NCI-H1436 (cell line): ENCODE measurements around the gene TNIP1.

ENCODE experiments used
- DNase-seq: peaks from one replicate; lab custom pipeline; 2025; lab: John Stamatoyannopoulos, UW

The TNIP1 gene

GRCh38 chr5:151063142-151063989, 17.5 kb downstream of the TNIP1 start:
- no peak for DNase-seq

GRCh38 chr5:151062405-151063141, 18.3 kb downstream of the TNIP1 start:
- DNase-seq = no peak

GRCh38 chr5:151060742-151061141, 20.1 kb downstream of the TNIP1 start:
- DNase-seq = no peak

- no peak for DNase-seq
Observed at GRCh38 chr5:151058891-151059489, 21.8 kb downstream of the TNIP1 start.

- DNase-seq = no peak
Observed at GRCh38 chr5:151058301-151058700, 22.5 kb downstream of the TNIP1 start.

- DNase-seq = no peak
Observed at GRCh38 chr5:151056379-151057325, 24.2 kb downstream of the TNIP1 start.

GRCh38 chr5:151055336-151055735, 25.5 kb downstream of the TNIP1 start:
- DNase-seq = no peak

GRCh38 chr5:151054709-151055108, 26.1 kb downstream of the TNIP1 start:
- no peak for DNase-seq

- no peak for DNase-seq
Observed at GRCh38 chr5:151053796-151054462, 26.9 kb downstream of the TNIP1 start.

- DNase-seq = no peak
Observed at GRCh38 chr5:151052836-151053235, 28.0 kb downstream of the TNIP1 start.

- no peak for DNase-seq
Observed at GRCh38 chr5:151051931-151052608, 28.8 kb downstream of the TNIP1 start.

- peak; percentile 25 for DNase-seq
Observed at GRCh38 chr5:151051066-151051930, 29.5 kb downstream of the TNIP1 start.

- no peak for DNase-seq
Observed at GRCh38 chr5:151048526-151048925, 32.3 kb downstream of the TNIP1 start.

GRCh38 chr5:151047814-151048425, 32.9 kb downstream of the TNIP1 start:
- DNase-seq = no peak

- no peak for DNase-seq
Observed at GRCh38 chr5:151042453-151043093, 38.3 kb downstream of the TNIP1 start.

GRCh38 chr5:151041577-151042268, 39.1 kb downstream of the TNIP1 start:
- no peak for DNase-seq

- DNase-seq = no peak
Observed at GRCh38 chr5:151040211-151040747, 40.6 kb downstream of the TNIP1 start.

- no peak for DNase-seq
Observed at GRCh38 chr5:151039665-151040064, 41.2 kb downstream of the TNIP1 start.
